Measurements from ENCODE around the gene TTC3.

TTC3 gene

GRCh38 chr21:37076087-37076850, 3.2 kb downstream of the TTC3 start:
- TF ChIP-seq CTCF (IDR thresholded peaks at IDR 0.05; ENCODE audit: borderline replicate concordance, extremely low read depth, low read length, poor library complexity, severe bottlenecking) (no peak), EZH2 (IDR thresholded peaks at IDR 0.05; ENCODE audit: borderline replicate concordance, low read depth, low read length, severe bottlenecking) (no peak)
- Histone ChIP-seq H3K9ac (ENCODE audit: low read depth, low read length) (no peak overlapping the region), H3K4me2 (ENCODE audit: insufficient read depth, low read length) (peak overlapping the region; percentile 10; the same call in 1 of the 2 replicates), H3K27ac (ENCODE audit: low read length) (no peak overlapping the region), H3K9me3 (ENCODE audit: insufficient read depth, low read length, severe bottlenecking) (no peaks in the 10 kb centered on the region), H3K27me3 (ENCODE audit: insufficient read depth, low read length, poor library complexity) (no peaks in the 10 kb centered on the region), H4K20me1 (ENCODE audit: insufficient read depth, low read length) (peaks cover 24% of the 10 kb centered on the region; the same call in 1 of the 2 replicates), H3K36me3 (ENCODE audit: insufficient read depth, low read length) (no peaks in the 10 kb centered on the region; the same call in 1 of the 2 replicates), H3K4me3 (ENCODE audit: low read depth in 1 of 2, low read length in 2 of 2) (no peak overlapping the region), H3K4me1 (ENCODE audit: insufficient read depth, low read length) (peaks cover 33% of the 10 kb centered on the region), H3K79me2 (ENCODE audit: insufficient read depth, low read length) (peaks cover 93% of the 10 kb centered on the region), H2AFZ (ENCODE audit: low read depth, low read length) (no peak overlapping the region)
- DNase-seq (no peak), ATAC-seq (ENCODE audit: insufficient read depth, low read depth) (no peak)

GRCh38 chr21:37077403-37077802, 4.3 kb downstream of the TTC3 start:
- ATAC-seq (ENCODE audit: insufficient read depth, low read depth), result no peak
- H4K20me1 ChIP-seq (ENCODE audit: insufficient read depth, low read length), result peaks cover 24% of the 10 kb centered on the region; the same call in 1 of the 2 replicates
- no peak overlapping the region for H2AFZ ChIP-seq (ENCODE audit: low read depth, low read length)
- TF ChIP-seq EZH2 (IDR thresholded peaks at IDR 0.05; ENCODE audit: borderline replicate concordance, low read depth, low read length, severe bottlenecking) (no peak), CTCF (IDR thresholded peaks at IDR 0.05; ENCODE audit: borderline replicate concordance, extremely low read depth, low read length, poor library complexity, severe bottlenecking) (no peak)
- H3K36me3 ChIP-seq (ENCODE audit: insufficient read depth, low read length), result no peaks in the 10 kb centered on the region; the same call in 1 of the 2 replicates
- H3K9ac ChIP-seq (ENCODE audit: low read depth, low read length), result no peak overlapping the region
- no peak overlapping the region for H3K4me3 ChIP-seq (ENCODE audit: low read depth in 1 of 2, low read length in 2 of 2)
- no peak overlapping the region for H3K4me2 ChIP-seq (ENCODE audit: insufficient read depth, low read length)
- H3K79me2 ChIP-seq (ENCODE audit: insufficient read depth, low read length), result peaks cover 91% of the 10 kb centered on the region
- H3K27me3 ChIP-seq (ENCODE audit: insufficient read depth, low read length, poor library complexity), result no peaks in the 10 kb centered on the region
- no peaks in the 10 kb centered on the region for H3K9me3 ChIP-seq (ENCODE audit: insufficient read depth, low read length, severe bottlenecking)
- no peak overlapping the region for H3K27ac ChIP-seq (ENCODE audit: low read length)
- peaks cover 24% of the 10 kb centered on the region for H3K4me1 ChIP-seq (ENCODE audit: insufficient read depth, low read length)
- DNase-seq, result no peak

GRCh38 chr21:37079211-37079824, 6.3 kb downstream of the TTC3 start:
- DNase-seq, result no peak
- no peak overlapping the region for H3K9ac ChIP-seq (ENCODE audit: low read depth, low read length)
- H3K4me3 ChIP-seq (ENCODE audit: low read depth in 1 of 2, low read length in 2 of 2), result no peak overlapping the region
- no peak for TF ChIP-seq EZH2 (IDR thresholded peaks at IDR 0.05; ENCODE audit: borderline replicate concordance, low read depth, low read length, severe bottlenecking)
- peak; percentile 7 for TF ChIP-seq CTCF (IDR thresholded peaks at IDR 0.05; ENCODE audit: borderline replicate concordance, extremely low read depth, low read length, poor library complexity, severe bottlenecking)
- peaks cover 97% of the 10 kb centered on the region for H3K79me2 ChIP-seq (ENCODE audit: insufficient read depth, low read length)
- peaks cover 20% of the 10 kb centered on the region for H3K4me1 ChIP-seq (ENCODE audit: insufficient read depth, low read length)
- no peak overlapping the region for H3K4me2 ChIP-seq (ENCODE audit: insufficient read depth, low read length)
- H4K20me1 ChIP-seq (ENCODE audit: insufficient read depth, low read length), result peaks cover 31% of the 10 kb centered on the region; the same call in 1 of the 2 replicates
- no peak overlapping the region for H3K27ac ChIP-seq (ENCODE audit: low read length)
- H3K36me3 ChIP-seq (ENCODE audit: insufficient read depth, low read length), result no peaks in the 10 kb centered on the region
- no peaks in the 10 kb centered on the region for H3K27me3 ChIP-seq (ENCODE audit: insufficient read depth, low read length, poor library complexity)
- H3K9me3 ChIP-seq (ENCODE audit: insufficient read depth, low read length, severe bottlenecking), result no peaks in the 10 kb centered on the region
- no peak for ATAC-seq (ENCODE audit: insufficient read depth, low read depth)
- no peak overlapping the region for H2AFZ ChIP-seq (ENCODE audit: low read depth, low read length)

Measured in DND-41 (cell line).